Measurements from ENCODE around the gene NCAPH2. TPM values are rescaled to one million over a fixed set of nuclear protein-coding genes. Genes with fewer than 3 reads are reported as not detected.

The NCAPH2 gene
- total RNA-seq, 1 experiment from 2014 or later: 39.8 TPM

- Mint-ChIP-seq H3K27ac (ENCODE audit: low read depth, unreplicated experiment) (no peak overlapping the region), H3K4me1 (ENCODE audit: insufficient read depth, unreplicated experiment) (peaks cover 7% of the 10 kb centered on the region), H3K9me3 (ENCODE audit: unreplicated experiment) (no peaks in the 10 kb centered on the region), H3K27me3 (ENCODE audit: insufficient read depth, unreplicated experiment) (no peaks in the 10 kb centered on the region), H3K36me3 (ENCODE audit: insufficient read depth, unreplicated experiment) (peaks cover 53% of the 10 kb centered on the region), H3K4me3 (ENCODE audit: unreplicated experiment) (no peak overlapping the region)
- CTCF ChIA-PET: interaction anchor here (1.4 kb wide), 1 partner anchor 42 kb away, joined by 8 read pairs; the partner anchor contains the start of gene SYCE3
- intact Hi-C loops (cut with micrococcal nuclease): no loop called here
- BruUV-seq (replicated peaks): no TSS peak
- no peak for TF ChIP-seq CTCF (IDR thresholded peaks at IDR 0.05; ENCODE audit: unreplicated experiment)
- no peak for DNase-seq (ENCODE audit: unreplicated experiment)
- POLR2A ChIA-PET: interaction anchor here (1.1 kb wide), 1 partner anchor 14 kb away, joined by 4 read pairs; the partner anchor contains the start of genes LMF2 and NCAPH2
Observed at GRCh38 chr22:50521710-50522109, 13.7 kb downstream of the NCAPH2 start.

- H3K4me3 Mint-ChIP-seq (ENCODE audit: unreplicated experiment): no peak overlapping the region
- H3K27ac Mint-ChIP-seq (ENCODE audit: low read depth, unreplicated experiment): no peak overlapping the region
- no TSS peak for BruUV-seq (replicated peaks)
- ChIA-PET CTCF (interaction anchor here (1.0 to 1.4 kb wide), 2 partner anchors 41 to 99 kb away, joined by 4 to 8 read pairs; partner anchors contain the start of gene SYCE3), POLR2A (interaction anchor here (0.6 to 1.1 kb wide), 3 partner anchors 13 to 41 kb away, joined by 3 to 4 read pairs (median 3); partner anchors contain the start of genes LMF2 and NCAPH2)
- intact Hi-C loops (cut with micrococcal nuclease): no loop called here
- TF ChIP-seq CTCF (IDR thresholded peaks at IDR 0.05; ENCODE audit: unreplicated experiment): no peak
- H3K9me3 Mint-ChIP-seq (ENCODE audit: unreplicated experiment): no peaks in the 10 kb centered on the region
- no peaks in the 10 kb centered on the region for H3K27me3 Mint-ChIP-seq (ENCODE audit: insufficient read depth, unreplicated experiment)
- peaks cover 55% of the 10 kb centered on the region for H3K36me3 Mint-ChIP-seq (ENCODE audit: insufficient read depth, unreplicated experiment)
- no peak for DNase-seq (ENCODE audit: unreplicated experiment)
- peaks cover 13% of the 10 kb centered on the region for H3K4me1 Mint-ChIP-seq (ENCODE audit: insufficient read depth, unreplicated experiment)
Observed at GRCh38 chr22:50522208-50522805, 14.3 kb downstream of the NCAPH2 start.

- Mint-ChIP-seq H3K4me1 (ENCODE audit: insufficient read depth, unreplicated experiment) (peaks cover 14% of the 10 kb centered on the region), H3K27ac (ENCODE audit: low read depth, unreplicated experiment) (no peak overlapping the region), H3K9me3 (ENCODE audit: unreplicated experiment) (no peaks in the 10 kb centered on the region), H3K36me3 (ENCODE audit: insufficient read depth, unreplicated experiment) (peaks cover 60% of the 10 kb centered on the region), H3K4me3 (ENCODE audit: unreplicated experiment) (no peak overlapping the region), H3K27me3 (ENCODE audit: insufficient read depth, unreplicated experiment) (no peaks in the 10 kb centered on the region)
- DNase-seq (ENCODE audit: unreplicated experiment): no peak
- intact Hi-C loops (cut with micrococcal nuclease): no loop called here
- BruUV-seq (replicated peaks): no TSS peak
- ChIA-PET POLR2A (interaction anchor here (0.6 to 1.1 kb wide), 3 partner anchors 14 to 41 kb away, joined by 3 to 4 read pairs (median 3); partner anchors contain the start of genes LMF2 and NCAPH2), CTCF (interaction anchor here (0.7 to 1.4 kb wide), 3 partner anchors 14 to 98 kb away, joined by 3 to 8 read pairs (median 4); partner anchors contain the start of gene SYCE3)
- TF ChIP-seq CTCF (IDR thresholded peaks at IDR 0.05; ENCODE audit: unreplicated experiment): no peak
Observed at GRCh38 chr22:50522806-50523438, 14.9 kb downstream of the NCAPH2 start.

- no peak for TF ChIP-seq CTCF (IDR thresholded peaks at IDR 0.05; ENCODE audit: unreplicated experiment)
- peaks cover 60% of the 10 kb centered on the region for H3K36me3 Mint-ChIP-seq (ENCODE audit: insufficient read depth, unreplicated experiment)
- POLR2A ChIA-PET: interaction anchor here (3.3 to 7.1 kb wide), 2 partner anchors 14 to 16 kb away, joined by 113 to 170 read pairs; partner anchors contain the start of genes LMF2 and NCAPH2
- CTCF ChIA-PET: interaction anchor here (0.7 to 1.0 kb wide), 2 partner anchors 14 to 98 kb away, joined by 3 to 4 read pairs; no protein-coding TSS in a partner anchor
- no peak overlapping the region for H3K27ac Mint-ChIP-seq (ENCODE audit: low read depth, unreplicated experiment)
- BruUV-seq (replicated peaks): no TSS peak
- no peak for DNase-seq (ENCODE audit: unreplicated experiment)
- peaks cover 16% of the 10 kb centered on the region for H3K4me1 Mint-ChIP-seq (ENCODE audit: insufficient read depth, unreplicated experiment)
- no peaks in the 10 kb centered on the region for H3K9me3 Mint-ChIP-seq (ENCODE audit: unreplicated experiment)
- no peak overlapping the region for H3K4me3 Mint-ChIP-seq (ENCODE audit: unreplicated experiment)
- H3K27me3 Mint-ChIP-seq (ENCODE audit: insufficient read depth, unreplicated experiment): no peaks in the 10 kb centered on the region
- intact Hi-C loops (cut with micrococcal nuclease): no loop called here
Observed at GRCh38 chr22:50523458-50523805, 15.4 kb downstream of the NCAPH2 start.

All from MCF 10A (cell line).